ENCODE results near the gene CAPZA1. TPM values are rescaled to one million over a fixed set of nuclear protein-coding genes. Genes with fewer than 3 reads are reported as not detected.

Gene CAPZA1
- total and polyA plus RNA-seq, 2 of the 8 experiments (the other 6 are each of a cell fraction or from before 2014, with no cell fraction given): 48.9 to 107 TPM

GRCh38 chr1:112677501-112677900 is 57.9 kb downstream of the CAPZA1 start:
- H4K91ac ChIP-seq (replicated peaks; ENCODE audit: insufficient read length, low read length): no peak overlapping the region
- H3K27me3 ChIP-seq (replicated peaks in 1 of 4; ENCODE audit: control insufficient read depth in 3 of 4, extremely low read depth in 1 of 4, insufficient read depth in 3 of 4, low read length in 3 of 4): peaks cover 0 to 2% (median 0%) of the 10 kb centered on the region in 4 experiments; a peak in 2 of 7 replicates
- ChIA-PET POLR2A (ENCODE audit: partially characterized antibody) (interaction anchor here (4.8 kb wide), 1 partner anchor 11 kb away, joined by 26 read pairs; no protein-coding TSS in a partner anchor), CTCF (ENCODE audit: partially characterized antibody) (no interaction called here)
- H3K4me3 ChIP-seq (ENCODE audit: extremely low read depth in 1 of 4, insufficient read depth in 2 of 4, low read depth in 3 of 4, low read length in 4 of 4): no peak overlapping the region
- FAIRE-seq: no peak
- no peak overlapping the region for H2AK5ac ChIP-seq (ENCODE audit: low read depth, low read length)
- H3K18ac ChIP-seq (ENCODE audit: extremely low read depth, low read length): no peak overlapping the region
- no peaks in the 10 kb centered on the region; the same call in 1 of the 2 replicates for H3K79me1 ChIP-seq (ENCODE audit: low read depth, low read length)
- no peak overlapping the region for H2BK15ac ChIP-seq (ENCODE audit: low read length)
- H4K8ac ChIP-seq (ENCODE audit: extremely low read depth, insufficient read depth, low read length): no peak overlapping the region
- H3K23ac ChIP-seq (ENCODE audit: insufficient read length): no peak overlapping the region
- H3K56ac ChIP-seq (replicated peaks; ENCODE audit: insufficient read length, low read depth, low read length): no peak overlapping the region
- no peak overlapping the region; a peak in 1 of 4 replicates for H3K4me2 ChIP-seq (ENCODE audit: insufficient read depth in 1 of 2, low read depth in 2 of 2, low read length in 2 of 2)
- H3K36me3 ChIP-seq (ENCODE audit: control insufficient read depth in 2 of 4, insufficient read depth in 4 of 4, low read length in 3 of 4): no peaks in the 10 kb centered on the region
- no peak overlapping the region for H2BK5ac ChIP-seq (ENCODE audit: low read depth, low read length)
- no peak for TF ChIP-seq POU5F1 (IDR thresholded peaks at IDR 0.05; ENCODE audit: low read depth, low read length)
- TF ChIP-seq SP2 (IDR thresholded peaks at IDR 0.05; ENCODE audit: low read length): no peak
- TF ChIP-seq RBBP5 (IDR thresholded peaks at IDR 0.05; ENCODE audit: borderline replicate concordance, low read depth, low read length): no peak
- TF ChIP-seq FOSL1 (IDR thresholded peaks at IDR 0.05; ENCODE audit: insufficient read depth, low read depth, low read length): no peak
- TF ChIP-seq TBP (IDR thresholded peaks at IDR 0.05; ENCODE audit: low read depth, low read length): no peak
- TF ChIP-seq NANOG (IDR thresholded peaks at IDR 0.05; ENCODE audit: insufficient read depth, low read depth, low read length, poor library complexity, severe bottlenecking): no peak
- no peak for TF ChIP-seq BACH1 (IDR thresholded peaks at IDR 0.05; ENCODE audit: low read length)
- TF ChIP-seq ZNF274 (IDR thresholded peaks at IDR 0.05; ENCODE audit: borderline replicate concordance, extremely low read depth, low read length): no peak
- TF ChIP-seq, protein P1, sequence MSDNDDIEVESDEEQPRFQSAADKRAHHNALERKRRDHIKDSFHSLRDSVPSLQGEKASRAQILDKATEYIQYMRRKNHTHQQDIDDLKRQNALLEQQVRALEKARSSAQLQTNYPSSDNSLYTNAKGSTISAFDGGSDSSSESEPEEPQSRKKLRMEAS (IDR thresholded peaks at IDR 0.05): no peak
- no peak for TF ChIP-seq MAFK (IDR thresholded peaks at IDR 0.05; ENCODE audit: low read depth, low read length)
- no peak overlapping the region for H3K14ac ChIP-seq (ENCODE audit: insufficient read length)
- H3K9ac ChIP-seq (replicated peaks in 1 of 4; ENCODE audit: extremely low read depth in 1 of 4, low read depth in 3 of 4, low read length in 3 of 4): no peak overlapping the region
- 88% methylated on average over 4 of the region's 4 CpGs; no CpG with 5 or more reads in 1 of the 2 experiments for WGBS, 2 experiments (ENCODE audit: extremely low coverage in 1 of 2, insufficient coverage in 1 of 2, insufficient read length in 1 of 2, insufficient replicate concordance in 2 of 2, low coverage in 1 of 2, low lambda C conversion rate in 2 of 2, missing lambda C conversion rate in 1 of 2)
- H3K23me2 ChIP-seq (ENCODE audit: low read depth, low read length): peaks cover 10% of the 10 kb centered on the region; the same call in 1 of the 2 replicates
- no peaks in the 10 kb centered on the region for H3K9me3 ChIP-seq (ENCODE audit: insufficient read depth in 2 of 2, low read depth in 1 of 2, low read length in 1 of 2)
- H3K27ac ChIP-seq (ENCODE audit: low read depth, low read length): no peak overlapping the region
- H2BK120ac ChIP-seq (replicated peaks; ENCODE audit: low read depth, low read length): no peak overlapping the region
- no peak overlapping the region for H4K5ac ChIP-seq (ENCODE audit: insufficient read length, low read depth, low read length)
- H3K79me2 ChIP-seq (ENCODE audit: control insufficient read depth in 1 of 2, insufficient read depth in 2 of 2, low read length in 2 of 2): peaks cover 0 to 39% of the 10 kb centered on the region in 2 experiments; a peak in 3 of 4 replicates
- H2BK12ac ChIP-seq (ENCODE audit: low read depth, low read length): no peak overlapping the region
- H4K20me1 ChIP-seq (replicated peaks in 1 of 2; ENCODE audit: control insufficient read depth in 1 of 2, insufficient read depth in 2 of 2, low read length in 2 of 2): peaks cover 0 to 5% of the 10 kb centered on the region in 2 experiments
- DNase-seq (ENCODE audit: low read depth in 1 of 2, low spot score in 2 of 2): no peak
- no peak overlapping the region for H2BK20ac ChIP-seq (ENCODE audit: low read length)
- H3K4me1 ChIP-seq (replicated peaks in 1 of 4; ENCODE audit: control insufficient read depth in 3 of 4, insufficient read depth in 4 of 4, low read length in 3 of 4): peaks cover 0 to 9% (median 7%) of the 10 kb centered on the region in 4 experiments; a peak in 4 of 7 replicates
- H3K4ac ChIP-seq (replicated peaks; ENCODE audit: insufficient read length, low read depth, low read length): no peak overlapping the region
- H2AFZ ChIP-seq (ENCODE audit: low read length): no peak overlapping the region
